ENCODE data around the gene DIAPH1. TPM values are rescaled to one million over a fixed set of nuclear protein-coding genes. Genes with fewer than 3 reads are reported as not detected.

The DIAPH1 gene
- total RNA-seq, 1 experiment from 2014 or later: 32.9 TPM

DNA sequence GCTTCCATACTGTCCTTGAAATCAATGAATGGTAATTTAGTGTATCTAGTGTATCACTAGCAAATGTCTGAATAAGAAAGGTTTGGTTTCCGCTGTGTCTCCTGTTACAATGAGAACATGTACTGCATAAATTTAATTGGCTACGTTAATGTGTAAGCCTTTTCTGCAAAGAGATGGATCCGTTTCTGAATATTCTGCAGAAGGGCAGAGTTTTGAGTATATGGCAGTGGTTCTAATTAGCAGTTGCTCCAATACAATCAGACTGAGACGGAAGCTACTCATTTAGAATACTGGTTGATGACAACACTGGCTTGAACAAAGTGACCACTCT, 134.5 kb downstream of the DIAPH1 start:
- DNase-seq (ENCODE audit: low spot score): no peak

DNA sequence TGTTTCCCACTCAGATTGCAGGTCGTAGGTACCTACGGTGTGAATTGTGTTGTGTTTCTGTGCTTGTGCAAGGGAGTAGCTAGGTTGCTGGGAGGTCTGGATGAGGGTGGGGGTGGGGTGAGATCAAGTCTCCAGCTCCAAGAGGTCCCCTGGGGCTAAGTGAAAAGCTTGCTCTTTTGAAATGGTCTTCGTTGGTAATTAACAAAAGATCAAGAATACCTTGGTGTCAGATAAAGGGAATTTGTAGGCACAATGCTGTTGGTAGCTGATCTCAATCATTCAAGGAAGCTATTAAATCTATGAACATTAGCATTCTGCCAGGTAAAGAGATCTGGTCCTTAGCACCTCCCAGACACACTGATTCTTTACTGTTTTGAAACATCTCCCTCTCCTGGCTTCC, 134.9 kb downstream of the DIAPH1 start:
- DNase-seq (ENCODE audit: low spot score): no peak

GRCh38 chr5:141479776-141480175, 139.0 kb downstream of the DIAPH1 start:
- no peak for DNase-seq (ENCODE audit: low spot score)

GRCh38 chr5:141478321-141478945, 140.4 kb downstream of the DIAPH1 start:
- DNase-seq (ENCODE audit: low spot score): no peak

DNA sequence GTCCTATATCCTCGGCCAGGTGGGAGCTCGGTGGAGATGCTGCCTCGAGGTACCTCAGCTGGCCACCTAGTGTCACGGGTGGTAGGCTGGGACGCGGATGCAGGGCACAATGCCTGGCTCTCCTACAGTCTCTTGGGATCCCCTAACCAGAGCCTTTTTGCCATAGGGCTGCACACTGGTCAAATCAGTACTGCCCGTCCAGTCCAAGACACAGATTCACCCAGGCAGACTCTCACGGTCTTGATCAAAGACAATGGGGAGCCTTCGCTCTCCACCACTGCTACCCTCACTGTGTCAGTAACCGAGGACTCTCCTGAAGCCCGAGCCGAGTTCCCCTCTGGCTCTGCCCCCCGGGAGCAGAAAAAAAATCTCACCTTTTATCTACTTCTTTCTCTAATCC, 141.0 kb downstream of the DIAPH1 start:
- DNase-seq (ENCODE audit: low spot score): no peak

GRCh38 chr5:141477044-141477575, 141.7 kb downstream of the DIAPH1 start:
- DNase-seq (ENCODE audit: low spot score): no peak

DNA sequence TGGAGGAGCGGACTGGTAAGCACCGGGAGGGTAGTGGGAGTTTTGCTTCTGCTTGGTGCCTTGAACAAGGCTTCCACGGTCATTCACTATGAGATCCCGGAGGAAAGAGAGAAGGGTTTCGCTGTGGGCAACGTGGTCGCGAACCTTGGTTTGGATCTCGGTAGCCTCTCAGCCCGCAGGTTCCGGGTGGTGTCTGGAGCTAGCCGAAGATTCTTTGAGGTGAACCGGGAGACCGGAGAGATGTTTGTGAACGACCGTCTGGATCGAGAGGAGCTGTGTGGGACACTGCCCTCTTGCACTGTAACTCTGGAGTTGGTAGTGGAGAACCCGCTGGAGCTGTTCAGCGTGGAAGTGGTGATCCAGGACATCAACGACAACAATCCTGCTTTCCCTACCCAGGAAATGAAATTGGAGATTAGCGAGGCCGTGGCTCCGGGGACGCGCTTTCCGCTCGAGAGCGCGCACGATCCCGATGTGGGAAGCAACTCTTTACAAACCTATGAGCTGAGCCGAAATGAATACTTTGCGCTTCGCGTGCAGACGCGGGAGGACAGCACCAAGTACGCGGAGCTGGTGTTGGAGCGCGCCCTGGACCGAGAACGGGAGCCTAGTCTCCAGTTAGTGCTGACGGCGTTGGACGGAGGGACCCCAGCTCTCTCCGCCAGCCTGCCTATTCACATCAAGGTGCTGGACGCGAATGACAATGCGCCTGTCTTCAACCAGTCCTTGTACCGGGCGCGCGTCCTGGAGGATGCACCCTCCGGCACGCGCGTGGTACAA, 142.5 kb downstream of the DIAPH1 start:
- peak; percentile 70 for DNase-seq (ENCODE audit: low spot score)

DNA sequence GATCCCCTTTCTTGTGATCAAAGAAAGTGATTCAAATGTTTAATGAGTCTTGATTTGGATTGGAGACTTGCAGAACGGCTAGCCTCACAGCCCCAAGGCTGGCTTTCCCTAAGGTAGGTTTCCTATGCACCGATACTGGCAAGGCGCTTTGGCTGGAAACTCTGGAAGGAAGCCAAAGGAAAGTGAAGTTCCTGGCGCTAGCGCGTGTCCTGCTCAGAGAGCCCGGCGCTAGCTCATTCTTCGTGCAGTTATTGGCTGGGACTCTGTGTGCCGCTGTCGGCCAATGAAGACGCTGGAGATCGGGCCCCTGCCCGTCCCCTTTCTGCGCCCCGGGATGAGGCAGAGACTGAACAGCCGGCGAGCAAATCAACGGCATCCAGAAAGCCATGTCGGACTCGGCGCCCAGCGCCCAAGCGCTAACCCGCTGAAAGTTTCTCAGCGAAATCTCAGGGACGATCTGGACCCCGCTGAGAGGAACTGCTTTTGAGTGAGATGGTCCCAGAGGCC, 143.1 kb downstream of the DIAPH1 start, which contains the start of gene PCDHGC3:
TSS of gene PCDHGC3 (plus strand) at position 342 of the 507 bp plus-strand sequence. CDS start at position 493, 151 bp downstream.
- DNase-seq (ENCODE audit: low spot score): peak; percentile 92

- DNase-seq (ENCODE audit: low spot score): no peak
Measured at GRCh38 chr5:141465351-141465750, 153.4 kb downstream of the DIAPH1 start.

Other genes starting within 250 kb of the DIAPH1 start
- 0.81 and 1.7 TPM in 2 replicates for gene PCDHGB3, start 248.8 kb downstream of the DIAPH1 start, total RNA-seq (2014; rRNA removed; shearing (Covaris generic))
- gene PCDHGA6, start 245.1 kb downstream of the DIAPH1 start, total RNA-seq (2014; rRNA removed; shearing (Covaris generic)): 1.9 and 2.5 TPM in 2 replicates
- gene PCDHGA7, start 236.3 kb downstream of the DIAPH1 start, total RNA-seq (2014; rRNA removed; shearing (Covaris generic)): 0.69 TPM in 2 replicates
- 0.07 TPM in 2 replicates for gene PCDHGB4, start 231.3 kb downstream of the DIAPH1 start, total RNA-seq (2014; rRNA removed; shearing (Covaris generic))
- 0.05 and 0.31 TPM in 2 replicates for gene PCDHGA8, start 226.4 kb downstream of the DIAPH1 start, total RNA-seq (2014; rRNA removed; shearing (Covaris generic))
- 0.10 TPM in 1 of 2 replicates, not detected in the other for gene PCDHGB5, start 221.1 kb downstream of the DIAPH1 start, total RNA-seq (2014; rRNA removed; shearing (Covaris generic))
- gene PCDHGA9, start 216.2 kb downstream of the DIAPH1 start, total RNA-seq (2014; rRNA removed; shearing (Covaris generic)): 2.8 and 3.4 TPM in 2 replicates
- 0.10 and 0.33 TPM in 2 replicates for gene PCDHGB6, start 211.0 kb downstream of the DIAPH1 start, total RNA-seq (2014; rRNA removed; shearing (Covaris generic))
- 4.7 and 5.3 TPM in 2 replicates for gene PCDHGA10, start 206.0 kb downstream of the DIAPH1 start, total RNA-seq (2014; rRNA removed; shearing (Covaris generic))
- gene PCDHGB7, start 201.3 kb downstream of the DIAPH1 start, total RNA-seq (2014; rRNA removed; shearing (Covaris generic)): 14.6 and 15.0 TPM in 2 replicates
- gene PCDHGA11, start 197.9 kb downstream of the DIAPH1 start, total RNA-seq (2014; rRNA removed; shearing (Covaris generic)): 0.19 and 0.89 TPM in 2 replicates
- 0.31 TPM in 1 of 2 replicates, not detected in the other for gene PCDHGA12, start 188.5 kb downstream of the DIAPH1 start, total RNA-seq (2014; rRNA removed; shearing (Covaris generic))
- 46.6 and 51.7 TPM in 2 replicates for gene PCDHGC3, start 143.0 kb downstream of the DIAPH1 start, total RNA-seq (2014; rRNA removed; shearing (Covaris generic))
- gene PCDHGC4, start 134.0 kb downstream of the DIAPH1 start, total RNA-seq (2014; rRNA removed; shearing (Covaris generic)): 0.22 TPM in 1 of 2 replicates, not detected in the other
- 1.1 and 3.7 TPM in 2 replicates for gene PCDHGC5, start 129.9 kb downstream of the DIAPH1 start, total RNA-seq (2014; rRNA removed; shearing (Covaris generic))
- 74.1 and 78.7 TPM in 2 replicates for gene HDAC3, start 17.8 kb upstream of the DIAPH1 start, total RNA-seq (2014; rRNA removed; shearing (Covaris generic))
- gene RELL2, start 18.0 kb upstream of the DIAPH1 start, total RNA-seq (2014; rRNA removed; shearing (Covaris generic)): 6.9 and 10.4 TPM in 2 replicates
- gene FCHSD1, start 32.4 kb upstream of the DIAPH1 start, total RNA-seq (2014; rRNA removed; shearing (Covaris generic)): 7.1 and 21.6 TPM in 2 replicates
- gene ARAP3, start 63.2 kb upstream of the DIAPH1 start, total RNA-seq (2014; rRNA removed; shearing (Covaris generic)): 4.3 and 6.8 TPM in 2 replicates